ENCODE results near the gene C19orf12. TPM values are rescaled to one million over a fixed set of nuclear protein-coding genes. Genes with fewer than 3 reads are reported as not detected.

The C19orf12 gene
- total RNA-seq, 6 donors from 2014 or later: 11.4 to 30.4 (median 21.4) TPM

DNA sequence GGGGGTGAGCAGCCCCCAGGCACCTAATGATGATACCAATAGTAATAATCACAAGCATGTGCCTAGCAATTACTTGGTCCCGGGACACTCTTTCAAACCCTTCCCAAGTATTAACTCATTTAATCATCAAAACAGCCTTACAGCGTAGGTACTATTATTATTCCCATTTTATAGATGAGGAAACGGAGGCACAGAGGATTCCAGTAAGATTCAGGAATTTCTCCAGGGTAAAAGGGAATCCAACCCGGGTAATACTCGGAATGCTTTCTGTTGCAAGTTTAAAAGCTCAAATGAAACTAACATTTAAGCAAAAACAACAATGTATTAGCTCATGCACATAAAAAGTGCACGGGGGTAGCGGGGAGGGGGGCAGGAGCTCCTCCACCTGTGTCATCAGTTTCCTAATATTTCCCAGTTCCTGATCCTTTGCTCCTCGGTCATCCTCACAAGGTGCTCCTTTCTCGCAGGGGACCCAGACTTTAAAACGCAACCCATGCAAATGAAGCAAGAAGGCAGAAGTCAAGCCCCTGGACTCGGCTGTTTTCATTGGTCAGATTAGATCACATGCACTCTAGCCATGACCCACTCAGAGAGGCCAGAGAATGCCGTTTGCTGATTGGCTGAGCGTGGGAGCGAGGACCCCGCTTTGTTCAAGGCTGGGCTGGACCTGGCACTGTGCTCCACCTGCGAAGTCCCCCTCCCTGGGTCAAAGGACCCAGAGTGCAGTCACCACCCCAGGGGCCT is 38.3 kb upstream of the C19orf12 start:
- no peaks in the 10 kb centered on the region for H3K9me3 ChIP-seq
- peak in 1 of 2 donors; percentile 23 for ATAC-seq (ENCODE audit: low FRiP score in 2 of 2)
- WGBS, 2 donors: 81 to 88% methylated on average over 12 to 16 of the region's 16 CpGs
- no peaks in the 10 kb centered on the region for H3K27me3 ChIP-seq
- H3K4me1 ChIP-seq: no peaks in the 10 kb centered on the region
- no peak for DNase-seq
- TF ChIP-seq CTCF (IDR thresholded peaks at IDR 0.05) (no peak), EP300 (IDR thresholded peaks at IDR 0.05) (no peak), POLR2AphosphoS5 (IDR thresholded peaks at IDR 0.05) (no peak)
- no peak overlapping the region for H3K4me3 ChIP-seq
- H3K27ac ChIP-seq: no peak overlapping the region
- no peaks in the 10 kb centered on the region for H3K36me3 ChIP-seq

DNA sequence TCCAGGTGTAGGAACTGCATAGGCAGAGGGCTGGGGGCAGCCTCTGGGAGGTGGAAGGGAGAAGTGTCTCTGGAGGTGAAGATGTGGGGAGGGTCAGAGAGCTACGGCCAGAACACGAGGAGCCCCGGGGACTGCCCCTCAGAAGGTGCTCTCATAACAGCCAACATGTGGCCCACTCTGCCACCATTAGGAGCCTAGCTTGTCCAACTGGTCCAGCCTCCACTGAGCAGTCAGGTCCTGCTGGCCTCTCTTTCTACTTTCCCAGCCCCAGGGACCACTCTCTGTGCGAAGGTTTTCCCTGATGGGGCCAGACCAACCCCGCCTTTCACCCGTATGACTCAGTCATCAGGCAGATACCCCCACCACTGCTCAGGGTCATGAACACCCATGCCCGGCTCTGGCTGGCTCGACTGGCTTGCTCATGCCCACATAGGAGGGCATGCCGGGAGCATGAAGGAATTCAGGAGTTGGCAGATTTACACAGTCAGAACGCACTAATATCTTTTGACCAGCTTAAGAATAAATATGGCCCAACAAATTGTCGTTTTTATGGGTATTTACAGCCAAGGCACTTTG is 37.5 kb upstream of the C19orf12 start:
- TF ChIP-seq CTCF (IDR thresholded peaks at IDR 0.05) (no peak), EP300 (IDR thresholded peaks at IDR 0.05) (no peak), POLR2A (IDR thresholded peaks at IDR 0.05) (no peak), POLR2AphosphoS5 (IDR thresholded peaks at IDR 0.05) (no peak)
- no peaks in the 10 kb centered on the region for H3K36me3 ChIP-seq
- WGBS, 2 donors: 52 to 71% methylated on average over 7 to 11 of the region's 11 CpGs
- DNase-seq (no peak), ATAC-seq (ENCODE audit: low FRiP score in 2 of 2) (no peak)
- H3K27ac ChIP-seq: no peak overlapping the region
- H3K27me3 ChIP-seq: no peaks in the 10 kb centered on the region
- no peaks in the 10 kb centered on the region for H3K9me3 ChIP-seq
- no peak overlapping the region for H3K4me3 ChIP-seq
- no peaks in the 10 kb centered on the region for H3K4me1 ChIP-seq

- DNase-seq: no peak
- Histone ChIP-seq H3K4me1 (no peaks in the 10 kb centered on the region), H3K9me3 (no peaks in the 10 kb centered on the region), H3K36me3 (no peaks in the 10 kb centered on the region), H3K4me3 (no peak overlapping the region), H3K27me3 (no peaks in the 10 kb centered on the region), H3K27ac (no peak overlapping the region)
- ATAC-seq (ENCODE audit: low FRiP score in 2 of 2): no peak
- 86 to 88% methylated on average over 3 of the region's 3 CpGs for WGBS, 2 donors
- TF ChIP-seq CTCF (IDR thresholded peaks at IDR 0.05) (no peak), POLR2AphosphoS5 (IDR thresholded peaks at IDR 0.05) (no peak), EP300 (IDR thresholded peaks at IDR 0.05) (no peak), POLR2A (IDR thresholded peaks at IDR 0.05) (no peak)
Measured at GRCh38 chr19:29751932-29752331, 36.9 kb upstream of the C19orf12 start.

DNA sequence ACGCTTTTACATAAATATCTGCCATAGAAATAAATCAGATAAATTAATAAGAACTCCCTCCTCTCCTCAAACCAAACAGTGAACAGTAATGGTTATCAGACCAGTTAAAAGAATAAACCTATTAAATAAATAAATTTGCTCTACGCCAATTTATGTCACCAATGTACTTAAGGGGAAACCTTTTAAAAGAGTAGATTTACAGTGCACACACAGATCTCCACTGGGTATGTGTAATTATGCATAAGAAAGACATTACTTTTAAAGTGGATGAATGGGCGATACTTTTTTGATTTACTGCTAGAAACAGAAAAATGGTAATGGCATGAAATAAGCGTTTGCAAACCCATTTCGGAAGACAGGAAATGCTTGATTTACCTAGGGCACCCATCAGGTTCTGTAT is 34.9 kb upstream of the C19orf12 start:
- no peak for ATAC-seq (ENCODE audit: low FRiP score in 2 of 2)
- TF ChIP-seq EP300 (IDR thresholded peaks at IDR 0.05) (no peak), CTCF (IDR thresholded peaks at IDR 0.05) (no peak), POLR2AphosphoS5 (IDR thresholded peaks at IDR 0.05) (no peak), POLR2A (IDR thresholded peaks at IDR 0.05) (no peak)
- Histone ChIP-seq H3K9me3 (no peaks in the 10 kb centered on the region), H3K4me1 (no peaks in the 10 kb centered on the region), H3K27ac (no peak overlapping the region), H3K27me3 (no peaks in the 10 kb centered on the region), H3K36me3 (no peaks in the 10 kb centered on the region), H3K4me3 (no peak overlapping the region)
- WGBS, 2 donors: 87 to 88% methylated on average over 5 of the region's 5 CpGs
- no peak for DNase-seq

All from upper lobe of left lung (tissue), 6 donors.